ENCODE measurements around the gene GNB5.

The GNB5 gene

DNA sequence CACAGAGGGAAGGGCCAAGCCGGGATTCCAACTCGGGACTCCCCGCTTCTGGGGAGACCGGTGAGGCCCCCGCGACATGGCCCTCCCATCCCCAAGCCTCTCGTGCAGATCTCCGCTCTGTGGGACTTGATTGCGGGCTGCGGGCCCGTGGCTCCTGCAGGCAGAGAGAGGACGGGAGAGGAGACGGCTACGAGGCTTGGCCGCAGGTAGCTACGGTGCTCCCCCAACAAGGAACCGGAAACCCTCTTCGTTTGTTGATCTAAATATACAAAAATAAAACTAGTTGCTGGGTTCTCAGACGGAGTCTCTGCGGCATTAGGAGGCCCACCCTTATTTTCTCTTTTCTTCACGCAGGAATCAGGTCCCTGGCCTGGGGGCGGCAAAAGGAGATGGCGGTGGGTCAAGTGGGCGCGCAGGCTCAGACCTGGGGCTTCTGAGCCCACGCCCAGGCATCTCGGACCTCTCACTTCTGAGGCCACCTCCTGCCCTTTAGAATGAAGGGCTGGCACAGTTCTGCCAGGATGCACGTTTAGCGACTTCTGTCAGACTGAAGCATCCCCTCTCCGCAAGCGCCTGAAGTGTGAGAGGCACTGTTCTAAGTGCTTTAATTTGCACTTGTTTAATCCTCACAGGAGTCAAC, 10.9 kb downstream of the GNB5 start:
- H3K27ac ChIP-seq (ENCODE audit: low read length), result peak overlapping the region; percentile 82
- peak overlapping the region; percentile 96 for H3K4me2 ChIP-seq (ENCODE audit: low read depth, low read length)
- H3K4me3 ChIP-seq (ENCODE audit: low read length), result peak overlapping the region; percentile 88
- TF ChIP-seq, protein P1, sequence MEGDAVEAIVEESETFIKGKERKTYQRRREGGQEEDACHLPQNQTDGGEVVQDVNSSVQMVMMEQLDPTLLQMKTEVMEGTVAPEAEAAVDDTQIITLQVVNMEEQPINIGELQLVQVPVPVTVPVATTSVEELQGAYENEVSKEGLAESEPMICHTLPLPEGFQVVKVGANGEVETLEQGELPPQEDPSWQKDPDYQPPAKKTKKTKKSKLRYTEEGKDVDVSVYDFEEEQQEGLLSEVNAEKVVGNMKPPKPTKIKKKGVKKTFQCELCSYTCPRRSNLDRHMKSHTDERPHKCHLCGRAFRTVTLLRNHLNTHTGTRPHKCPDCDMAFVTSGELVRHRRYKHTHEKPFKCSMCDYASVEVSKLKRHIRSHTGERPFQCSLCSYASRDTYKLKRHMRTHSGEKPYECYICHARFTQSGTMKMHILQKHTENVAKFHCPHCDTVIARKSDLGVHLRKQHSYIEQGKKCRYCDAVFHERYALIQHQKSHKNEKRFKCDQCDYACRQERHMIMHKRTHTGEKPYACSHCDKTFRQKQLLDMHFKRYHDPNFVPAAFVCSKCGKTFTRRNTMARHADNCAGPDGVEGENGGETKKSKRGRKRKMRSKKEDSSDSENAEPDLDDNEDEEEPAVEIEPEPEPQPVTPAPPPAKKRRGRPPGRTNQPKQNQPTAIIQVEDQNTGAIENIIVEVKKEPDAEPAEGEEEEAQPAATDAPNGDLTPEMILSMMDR (IDR thresholded peaks at IDR 0.05; ENCODE audit: low read length), result no peak
- TF ChIP-seq EZH2 (optimal IDR thresholded peaks at IDR 0.05; ENCODE audit: low read depth, low read length) (no peak), EZH2phosphoT487 (IDR thresholded peaks at IDR 0.05; ENCODE audit: low read length) (no peak)
- no peaks in the 10 kb centered on the region for H3K9me3 ChIP-seq (replicated peaks; ENCODE audit: insufficient read depth, low read length)
- H3K4me1 ChIP-seq (ENCODE audit: low read length), result peaks cover 14% of the 10 kb centered on the region
- H3F3A ChIP-seq (ENCODE audit: insufficient read depth, low read length), result peaks cover 9% of the 10 kb centered on the region; the same call in 1 of the 2 replicates
- no peaks in the 10 kb centered on the region for H4K20me1 ChIP-seq (ENCODE audit: insufficient read depth, low read length)
- H3K79me2 ChIP-seq (ENCODE audit: low read length), result peaks cover 29% of the 10 kb centered on the region
- no peaks in the 10 kb centered on the region for H3K9me2 ChIP-seq (replicated peaks; ENCODE audit: insufficient read depth, low read length)
- H2AFZ ChIP-seq (ENCODE audit: low read length), result peak overlapping the region; percentile 99
- H3K9ac ChIP-seq (ENCODE audit: low read length), result peak overlapping the region; percentile 92
- no peaks in the 10 kb centered on the region for H3K27me3 ChIP-seq (replicated peaks; ENCODE audit: insufficient read depth, low read length)
- H3K36me3 ChIP-seq (replicated peaks; ENCODE audit: insufficient read depth, low read length), result no peaks in the 10 kb centered on the region
- DNase-seq, result peak; percentile 62

DNA sequence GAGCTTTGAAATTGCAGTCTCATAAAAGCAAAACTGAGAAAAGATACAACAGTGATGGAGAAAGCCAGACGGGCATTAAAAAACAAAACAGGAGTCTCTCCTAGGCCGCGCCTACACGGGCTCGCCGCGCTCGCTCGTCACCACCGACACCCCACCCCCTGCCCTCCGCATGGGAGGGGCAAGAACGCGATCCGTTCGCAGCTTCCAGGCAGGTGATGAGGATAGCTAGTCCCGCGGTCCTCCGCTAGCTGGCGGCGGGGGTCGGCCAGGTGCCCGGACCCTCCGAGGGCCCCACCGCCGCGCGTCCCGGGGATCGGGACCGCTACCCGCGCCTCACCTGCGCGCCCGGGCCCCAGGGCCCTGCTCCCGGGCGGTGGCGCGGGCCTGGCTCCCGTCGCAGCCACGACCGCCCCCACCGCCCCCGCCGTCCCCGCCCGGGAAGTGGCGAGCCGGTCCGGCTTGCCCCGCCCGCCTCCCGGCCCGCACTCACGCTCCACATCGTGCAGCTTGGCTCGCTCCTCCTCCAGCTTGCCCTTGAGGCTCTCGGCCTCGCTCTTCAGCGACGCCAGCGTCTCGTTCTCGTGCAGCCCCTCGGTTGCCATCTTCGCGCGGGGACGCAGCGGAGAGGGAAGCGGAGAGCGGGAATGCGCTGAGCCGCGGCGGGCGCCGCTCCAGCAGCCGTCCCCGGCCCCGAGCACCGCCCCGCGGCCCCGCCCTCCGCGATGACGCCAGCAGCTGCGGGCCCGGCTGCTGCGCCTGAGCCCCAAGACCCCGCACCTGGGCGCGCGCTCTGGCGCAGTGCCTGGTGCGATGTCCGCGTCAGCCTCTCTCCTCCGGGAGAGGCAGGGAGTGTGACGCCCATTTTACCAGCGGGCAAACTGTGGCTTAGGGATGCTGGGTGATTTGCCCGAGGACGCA, 11.7 kb downstream of the GNB5 start:
- Histone ChIP-seq H3K79me2 (ENCODE audit: low read length) (peaks cover 37% of the 10 kb centered on the region), H4K20me1 (ENCODE audit: insufficient read depth, low read length) (no peaks in the 10 kb centered on the region), H3K27ac (ENCODE audit: low read length) (peak overlapping the region; percentile 82), H2AFZ (ENCODE audit: low read length) (peak overlapping the region; percentile 99), H3K9me2 (replicated peaks; ENCODE audit: insufficient read depth, low read length) (no peaks in the 10 kb centered on the region), H3K4me1 (ENCODE audit: low read length) (peaks cover 14% of the 10 kb centered on the region), H3K9me3 (replicated peaks; ENCODE audit: insufficient read depth, low read length) (no peaks in the 10 kb centered on the region), H3K4me3 (ENCODE audit: low read length) (peak overlapping the region; percentile 88), H3K9ac (ENCODE audit: low read length) (peak overlapping the region; percentile 92), H3K36me3 (replicated peaks; ENCODE audit: insufficient read depth, low read length) (no peaks in the 10 kb centered on the region), H3F3A (ENCODE audit: insufficient read depth, low read length) (peaks cover 9% of the 10 kb centered on the region; the same call in 1 of the 2 replicates), H3K4me2 (ENCODE audit: low read depth, low read length) (peak overlapping the region; percentile 99), H3K27me3 (replicated peaks; ENCODE audit: insufficient read depth, low read length) (no peaks in the 10 kb centered on the region)
- TF ChIP-seq EZH2 (optimal IDR thresholded peaks at IDR 0.05; ENCODE audit: low read depth, low read length), result no peak
- TF ChIP-seq, protein P1 (IDR thresholded peaks at IDR 0.05; ENCODE audit: low read length), result no peak
- no peak for TF ChIP-seq EZH2phosphoT487 (IDR thresholded peaks at IDR 0.05; ENCODE audit: low read length)
- DNase-seq, result peak; percentile 89

DNA sequence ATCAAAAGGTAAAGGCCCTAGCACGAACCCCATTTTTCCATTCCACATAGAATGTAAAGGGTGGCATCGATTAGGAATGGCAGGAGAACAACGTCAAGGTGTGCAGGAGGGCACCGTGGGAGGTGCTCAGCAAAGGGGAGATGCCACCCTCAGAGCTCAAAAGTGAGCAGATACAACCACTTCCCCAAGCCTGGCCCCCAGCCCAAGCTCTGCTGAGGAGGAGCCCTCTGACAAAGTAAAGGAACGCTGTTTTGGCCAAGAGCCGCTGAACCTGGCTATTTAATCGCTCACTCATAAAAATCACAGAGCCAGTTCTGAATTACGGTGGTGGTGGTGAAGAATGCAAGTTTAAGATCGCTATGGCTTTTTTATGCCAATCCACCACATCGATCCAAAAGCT, 12.4 kb downstream of the GNB5 start:
- Histone ChIP-seq H3K79me2 (ENCODE audit: low read length) (peaks cover 43% of the 10 kb centered on the region), H3K9ac (ENCODE audit: low read length) (peak overlapping the region; percentile 67), H4K20me1 (ENCODE audit: insufficient read depth, low read length) (no peaks in the 10 kb centered on the region), H3K27ac (ENCODE audit: low read length) (peak overlapping the region; percentile 82), H3F3A (ENCODE audit: insufficient read depth, low read length) (peaks cover 9% of the 10 kb centered on the region; the same call in 1 of the 2 replicates), H3K9me2 (replicated peaks; ENCODE audit: insufficient read depth, low read length) (no peaks in the 10 kb centered on the region), H3K4me1 (ENCODE audit: low read length) (peaks cover 14% of the 10 kb centered on the region), H3K36me3 (replicated peaks; ENCODE audit: insufficient read depth, low read length) (no peaks in the 10 kb centered on the region), H3K4me3 (ENCODE audit: low read length) (peak overlapping the region; percentile 88), H3K9me3 (replicated peaks; ENCODE audit: insufficient read depth, low read length) (no peaks in the 10 kb centered on the region), H2AFZ (ENCODE audit: low read length) (peak overlapping the region; percentile 80), H3K4me2 (ENCODE audit: low read depth, low read length) (peak overlapping the region; percentile 99), H3K27me3 (replicated peaks; ENCODE audit: insufficient read depth, low read length) (no peaks in the 10 kb centered on the region)
- TF ChIP-seq EZH2 (optimal IDR thresholded peaks at IDR 0.05; ENCODE audit: low read depth, low read length) (no peak), EZH2phosphoT487 (IDR thresholded peaks at IDR 0.05; ENCODE audit: low read length) (no peak)
- TF ChIP-seq, protein P1 (IDR thresholded peaks at IDR 0.05; ENCODE audit: low read length), result no peak
- DNase-seq, result no peak
